GM21529 (cell line): ENCODE results near the gene WIZ.

ENCODE experiments used
- ATAC-seq: cut with Tn5 transposase; IDR thresholded peaks from one replicate; pipeline ENCODE4 v1.9.1; 2021; ENCODE audit not compliant: unreplicated experiment

WIZ gene

DNA sequence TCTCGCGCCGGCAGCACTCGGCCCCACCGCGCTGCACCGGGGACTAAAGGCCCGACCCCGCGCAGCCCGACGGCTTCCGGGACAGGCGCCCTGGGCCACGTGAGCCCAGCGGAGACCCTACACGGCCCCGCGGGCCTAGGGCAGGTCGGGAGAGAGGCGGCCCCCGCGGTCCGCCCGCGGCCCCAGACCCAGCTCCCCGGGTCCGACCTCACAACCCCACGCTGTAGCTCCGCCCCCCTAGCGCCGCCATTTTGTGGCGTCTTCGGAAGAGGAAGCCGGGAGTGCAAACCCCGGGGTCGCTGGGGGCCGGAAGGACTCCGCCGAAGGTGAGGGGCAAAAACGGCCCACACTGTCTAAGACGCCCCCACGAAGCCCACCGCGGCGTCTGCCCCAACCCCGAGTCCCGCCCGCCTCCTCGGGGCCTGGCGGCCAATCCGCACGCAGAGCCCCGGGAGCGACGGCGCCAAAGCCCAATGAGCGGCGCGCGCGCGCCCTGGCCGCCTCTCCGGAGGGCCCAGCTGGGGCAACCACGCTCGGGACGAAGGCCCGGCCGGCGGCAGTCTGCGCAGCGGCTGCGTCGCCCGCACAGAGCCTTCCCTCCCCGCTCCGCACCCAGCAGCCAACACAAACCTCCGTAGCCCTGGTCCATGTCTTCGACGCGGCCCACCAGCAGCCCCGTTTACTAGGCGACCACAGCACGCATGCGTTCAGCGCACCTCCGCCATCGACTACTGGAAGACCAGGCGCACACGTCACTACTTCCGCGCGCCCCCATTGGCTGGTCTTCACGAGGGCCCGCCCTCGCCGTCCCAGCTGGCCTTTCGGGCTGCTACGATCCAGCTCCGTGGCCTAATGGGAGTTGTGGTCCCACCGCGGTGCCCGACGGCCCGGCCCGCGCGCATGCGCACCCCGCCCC is 70.4 kb downstream of the WIZ start, which contains the start of gene AKAP8:
Gene AKAP8, minus strand, starts transcription at position 705 of the 916 bp plus-strand sequence. Its CDS starts 56 bp downstream, at position 649.
- peak; percentile 79 for ATAC-seq

- no peak for ATAC-seq
These were observed 71.1 kb downstream of the WIZ start for GRCh38 chr19:15378534-15379082.

- ATAC-seq: no peak
These were observed 74.8 kb downstream of the WIZ start for GRCh38 chr19:15374796-15375440.

- no peak for ATAC-seq
These were observed 75.6 kb downstream of the WIZ start for GRCh38 chr19:15374105-15374651.

DNA sequence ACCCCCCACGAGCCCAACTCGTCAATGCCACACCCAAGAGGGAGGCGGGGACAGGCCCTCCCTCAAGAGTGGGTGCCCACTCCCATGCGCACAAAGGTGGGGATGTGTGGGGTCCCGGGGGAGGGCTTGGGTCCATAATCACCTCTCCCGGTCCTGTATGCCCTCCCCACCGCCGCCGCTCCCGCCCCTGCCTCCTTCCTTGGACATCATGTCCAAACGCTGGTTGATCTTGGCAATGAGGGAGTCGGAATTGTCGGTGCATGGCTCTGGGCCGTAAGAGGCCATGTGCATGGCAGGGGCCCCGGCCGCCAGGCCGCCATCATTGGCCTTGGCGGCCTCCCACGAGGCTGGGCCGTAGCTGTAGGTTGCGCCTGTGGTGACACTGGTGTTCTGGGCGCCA is 76.1 kb downstream of the WIZ start:
- no peak for ATAC-seq

DNA sequence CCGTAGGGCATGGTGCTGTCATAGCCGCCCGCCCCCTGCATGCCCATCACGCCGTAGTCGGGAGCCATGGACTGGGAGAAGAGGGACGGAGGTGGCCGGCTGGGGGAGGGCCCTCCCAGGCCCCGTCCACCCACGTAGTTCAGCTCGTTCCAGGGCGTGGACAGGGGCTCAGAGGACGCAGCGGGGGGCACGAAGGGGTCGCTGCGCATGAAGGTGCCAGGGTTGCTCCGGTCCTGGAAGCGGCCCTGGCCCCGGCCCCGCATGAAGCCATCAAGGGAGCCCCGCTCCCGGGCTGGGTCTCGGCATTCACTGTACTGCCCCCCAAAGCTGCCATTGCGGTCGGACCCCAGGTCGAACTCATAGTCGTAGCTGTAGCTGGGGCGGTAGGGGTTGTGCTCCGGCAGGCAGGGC is 76.9 kb downstream of the WIZ start:
- no peak for ATAC-seq

- no peak for ATAC-seq
These were observed 77.3 kb downstream of the WIZ start for GRCh38 chr19:15372470-15372869.

GRCh38 chr19:15371786-15372380 is 77.9 kb downstream of the WIZ start:
- no peak for ATAC-seq

DNA sequence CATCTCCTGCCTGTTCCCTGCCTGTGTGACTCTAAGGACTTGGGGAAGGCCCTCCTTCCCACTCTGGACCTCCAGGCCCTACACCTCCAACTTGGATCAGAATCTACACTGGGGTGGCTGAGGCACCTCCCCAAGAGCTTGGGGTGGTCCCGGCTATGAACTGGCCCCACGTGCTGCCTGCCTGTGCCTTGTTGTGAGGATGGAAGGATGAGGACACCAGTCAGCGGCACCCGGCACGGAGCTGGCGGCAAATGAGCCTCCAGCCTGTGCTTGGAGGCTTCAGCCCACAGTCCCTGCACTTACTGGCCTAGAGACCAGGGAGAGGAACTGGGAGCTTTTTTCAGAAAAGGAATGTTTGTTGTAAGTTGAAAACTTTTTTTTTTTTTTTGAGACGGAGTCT is 78.6 kb downstream of the WIZ start:
- no peak for ATAC-seq
